CD1c-positive myeloid dendritic cell (primary cell): Measurements from ENCODE around the gene CLRN1.

Experiments used
- DNase-seq: peaks from one replicate; pipeline ENCODE4 v3.0.0-alpha.2; 2016; ENCODE audit errors: extremely low spot score

CLRN1 gene

DNA sequence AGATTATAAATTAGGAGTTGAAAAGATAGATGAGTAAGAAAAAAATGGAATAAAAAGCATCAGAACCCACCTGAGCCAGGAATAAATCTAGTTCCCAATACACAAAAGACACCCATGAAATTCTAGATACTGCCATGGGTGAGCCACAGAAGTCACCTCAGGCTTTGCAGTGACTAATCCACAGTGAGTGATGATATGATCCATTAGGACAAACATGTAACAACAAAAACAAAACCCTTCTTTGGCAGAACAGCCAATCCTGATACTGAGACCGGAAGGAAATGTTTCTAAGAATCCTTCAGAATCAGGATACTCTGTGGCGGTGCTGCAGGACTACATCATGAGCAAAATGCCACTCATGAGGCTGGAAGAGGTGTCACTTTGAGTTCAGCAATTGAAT, 52.3 kb downstream of the CLRN1 start:
- no peak for DNase-seq

DNA sequence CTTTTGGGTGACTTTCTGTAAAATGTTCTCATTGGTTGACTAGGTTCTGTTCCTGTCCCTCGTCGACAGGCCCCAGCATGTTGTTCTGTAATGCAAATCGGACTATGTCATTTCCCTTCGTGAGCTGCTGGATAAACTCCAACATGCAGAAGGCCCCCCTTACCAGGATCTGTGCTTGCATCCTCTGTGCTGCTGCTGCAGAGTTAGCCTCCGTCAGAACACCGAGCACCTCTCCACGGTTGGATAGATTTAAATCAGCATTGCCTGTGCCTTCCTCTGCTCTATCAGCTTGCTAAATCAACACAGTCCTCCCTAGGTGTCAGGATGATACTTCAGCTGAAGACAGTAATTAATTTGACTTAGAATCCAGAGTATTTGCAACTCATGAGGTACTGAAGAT, 54.6 kb downstream of the CLRN1 start:
- no peak for DNase-seq

DNA sequence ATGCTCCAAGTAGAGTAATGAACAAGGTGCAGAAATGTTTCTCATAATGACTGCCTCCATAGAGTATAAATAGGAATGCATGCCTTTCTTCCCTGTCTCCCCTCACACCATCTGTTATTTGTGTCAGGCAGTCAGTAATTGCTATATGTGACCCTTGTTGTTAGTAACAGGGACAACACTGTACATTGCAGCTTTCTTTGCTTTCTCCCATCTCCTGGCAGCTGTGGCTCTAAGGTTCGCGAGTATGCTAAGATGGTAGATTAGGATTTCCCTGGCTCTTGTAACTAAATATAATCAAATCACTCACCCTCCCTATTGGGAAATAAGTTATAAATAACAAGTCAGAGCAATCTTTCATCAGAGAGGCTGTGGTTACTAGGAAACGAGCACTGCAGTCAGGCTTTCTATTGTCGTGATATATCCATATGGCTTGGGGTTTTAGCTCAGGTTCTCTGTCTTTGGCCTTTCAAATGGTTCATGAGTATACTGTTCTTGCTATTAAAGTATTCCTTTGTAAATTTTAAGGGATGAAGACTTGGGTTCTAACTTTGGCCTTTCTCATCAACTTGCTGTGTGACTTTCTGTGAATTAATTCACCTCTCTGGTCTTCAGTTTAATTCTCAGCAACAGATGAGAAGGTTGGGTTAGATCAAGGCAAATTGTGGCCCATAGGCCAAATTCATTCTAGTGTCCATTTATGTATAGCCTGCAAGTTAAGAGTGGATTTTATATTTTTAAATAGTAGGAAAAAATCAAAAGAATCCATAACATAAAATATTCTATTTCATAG, 59.2 kb downstream of the CLRN1 start:
- no peak for DNase-seq

DNA sequence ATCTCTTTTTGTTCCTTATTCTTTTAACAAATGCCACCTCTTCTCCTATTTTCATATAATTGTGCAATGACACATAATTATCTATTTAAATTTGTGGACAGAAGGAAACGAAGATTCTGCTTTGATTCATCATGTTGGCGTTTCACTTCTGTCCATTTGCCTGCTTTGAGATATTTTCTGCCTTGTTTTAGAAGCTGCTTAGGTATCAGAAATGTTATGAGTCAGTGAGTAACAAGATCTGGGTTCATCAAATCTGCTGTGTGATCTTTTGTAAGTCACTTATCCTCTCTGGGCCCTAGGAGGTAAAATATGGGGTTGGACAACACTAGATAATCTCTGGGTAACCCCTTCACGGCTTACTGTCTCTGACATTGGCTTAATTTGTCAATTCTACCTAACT, 60.0 kb downstream of the CLRN1 start:
- DNase-seq: peak; percentile 23

DNA sequence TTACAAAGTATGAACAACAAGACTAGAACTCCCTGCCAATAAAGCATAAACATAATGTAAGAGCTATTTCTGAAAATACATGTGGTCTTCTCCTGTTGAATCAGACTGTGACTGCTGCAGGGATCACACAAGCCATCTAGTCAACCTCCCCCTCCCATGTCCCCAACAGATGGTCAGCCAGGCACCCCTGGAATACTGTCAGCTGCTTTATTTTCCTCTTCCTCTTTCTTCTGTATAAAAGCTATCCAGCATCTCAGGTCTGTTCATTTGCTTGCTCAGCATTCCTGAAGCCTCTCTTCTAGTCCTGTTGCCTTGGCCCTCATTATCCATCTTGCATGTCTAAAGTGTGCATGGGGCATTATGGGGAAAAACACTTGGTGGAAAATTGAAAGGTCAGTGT, 60.8 kb downstream of the CLRN1 start:
- DNase-seq: peak; percentile 4

DNA sequence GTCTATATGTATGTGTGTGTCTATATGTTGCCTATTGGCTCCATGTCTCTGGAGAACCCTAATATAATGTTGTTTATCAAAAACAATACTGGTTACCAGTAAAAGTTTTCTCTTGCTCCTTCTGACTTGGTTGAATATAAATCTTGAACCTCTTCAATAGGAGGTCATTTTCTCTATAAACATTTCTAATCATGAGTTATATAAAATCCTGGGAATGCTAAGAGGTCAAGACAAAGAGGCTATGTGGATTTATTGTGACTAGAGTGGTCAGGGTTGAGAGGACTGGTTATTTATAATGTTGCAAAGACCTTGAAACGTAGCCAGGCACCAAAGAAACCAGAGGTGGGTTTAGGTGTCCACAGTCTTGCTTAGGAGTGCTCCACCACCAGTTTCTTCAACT, 66.1 kb downstream of the CLRN1 start:
- DNase-seq: no peak

DNA sequence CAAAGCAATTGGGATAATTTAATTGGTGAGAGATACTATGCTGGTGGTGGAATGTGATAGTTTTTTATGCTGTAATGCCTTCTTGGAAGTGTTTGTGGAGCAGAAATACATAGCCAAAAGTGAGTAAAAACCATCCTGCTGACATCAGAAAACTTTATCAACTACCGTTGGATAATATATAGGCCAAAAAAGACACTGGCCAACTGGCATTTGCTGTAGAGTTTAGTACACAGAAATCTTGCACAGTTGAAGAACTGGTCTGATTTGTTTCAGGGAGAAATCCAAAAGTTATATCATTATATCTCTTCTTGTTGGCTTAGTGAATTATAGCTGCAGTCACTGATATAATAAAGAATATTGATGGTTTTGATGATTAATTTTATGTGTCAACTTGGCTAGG, 66.8 kb downstream of the CLRN1 start:
- DNase-seq: no peak

DNA sequence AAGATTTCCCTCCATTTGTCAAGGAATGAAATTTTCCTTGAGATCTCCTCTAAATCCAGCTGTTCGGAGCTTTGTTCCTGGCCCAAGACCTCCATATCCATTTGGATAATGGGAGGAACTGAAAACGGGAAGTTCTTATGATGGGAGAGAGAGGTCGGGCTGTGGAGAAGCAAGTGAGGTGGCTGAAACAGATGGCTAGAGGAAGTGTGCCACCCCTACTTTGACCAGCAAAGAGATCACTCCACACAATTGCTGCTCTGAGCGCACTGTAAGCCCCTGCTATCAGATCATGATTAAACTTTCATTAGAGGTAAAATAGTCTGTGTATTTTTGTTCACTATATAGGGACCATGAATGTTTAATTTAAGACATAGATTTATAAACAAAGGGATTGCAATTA, 67.2 kb downstream of the CLRN1 start, which contains the start of gene MINDY4B:
Gene MINDY4B, minus strand, starts transcription at position 101 of the 400 bp plus-strand sequence. Its CDS starts 0 bp downstream, at position 101.
- no peak for DNase-seq

DNA sequence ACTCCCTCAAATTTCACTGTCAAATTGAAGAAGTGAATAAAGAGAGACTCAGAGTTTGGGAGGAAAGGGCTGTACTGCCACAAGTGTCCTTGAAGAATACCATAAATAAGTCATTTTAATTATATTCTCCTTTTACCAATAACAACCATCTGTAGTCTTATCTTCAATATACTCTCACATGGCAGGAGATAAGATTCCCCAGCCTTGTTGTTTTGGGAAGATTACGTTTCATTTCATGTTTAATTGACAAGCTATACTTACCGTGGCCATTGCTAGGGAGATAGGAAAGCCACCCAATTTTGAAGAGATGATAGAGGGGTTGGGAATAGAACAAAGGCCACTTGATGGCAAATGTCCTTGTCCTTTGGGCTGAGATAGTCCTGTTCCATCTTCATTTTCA, 69.5 kb downstream of the CLRN1 start:
- DNase-seq: no peak

DNA sequence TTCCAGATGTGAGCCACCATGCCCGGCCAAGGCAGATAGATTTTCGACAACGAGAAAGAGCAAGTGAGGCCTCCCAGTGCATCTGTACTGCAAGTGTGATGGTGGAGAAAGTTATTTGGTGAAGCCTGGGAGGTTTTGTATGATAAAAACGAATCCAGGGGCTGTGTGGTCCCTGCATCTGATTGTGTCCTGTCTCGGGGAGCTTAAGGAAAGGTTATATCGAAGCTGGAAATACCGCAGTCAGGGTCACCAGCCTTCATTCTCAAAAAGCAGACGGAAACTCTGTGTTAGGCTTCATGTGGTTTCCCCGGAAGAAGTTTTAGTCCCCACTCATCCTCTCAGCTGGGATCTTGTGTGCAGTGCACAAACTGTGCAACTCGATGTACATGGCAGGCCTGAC, 70.7 kb downstream of the CLRN1 start:
- no peak for DNase-seq

DNA sequence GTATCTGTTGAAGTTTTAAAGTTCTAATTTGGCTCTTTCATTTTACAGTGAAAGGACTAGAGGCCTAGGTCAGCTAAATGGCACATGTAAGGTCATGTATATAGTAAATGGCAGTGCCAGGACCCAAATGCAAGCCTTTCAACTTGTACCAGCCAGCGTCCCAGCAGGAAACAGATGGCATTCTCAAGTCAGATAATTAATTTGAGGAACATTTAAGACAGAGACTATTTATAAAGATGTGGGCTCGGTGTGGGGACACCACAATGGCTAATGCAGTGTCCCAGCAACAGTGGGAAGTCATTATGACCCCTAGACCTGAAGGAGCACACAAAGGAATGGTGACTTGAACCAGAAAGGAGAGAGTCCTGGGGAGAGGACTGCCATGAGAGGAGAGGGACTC, 73.4 kb downstream of the CLRN1 start:
- no peak for DNase-seq

DNA sequence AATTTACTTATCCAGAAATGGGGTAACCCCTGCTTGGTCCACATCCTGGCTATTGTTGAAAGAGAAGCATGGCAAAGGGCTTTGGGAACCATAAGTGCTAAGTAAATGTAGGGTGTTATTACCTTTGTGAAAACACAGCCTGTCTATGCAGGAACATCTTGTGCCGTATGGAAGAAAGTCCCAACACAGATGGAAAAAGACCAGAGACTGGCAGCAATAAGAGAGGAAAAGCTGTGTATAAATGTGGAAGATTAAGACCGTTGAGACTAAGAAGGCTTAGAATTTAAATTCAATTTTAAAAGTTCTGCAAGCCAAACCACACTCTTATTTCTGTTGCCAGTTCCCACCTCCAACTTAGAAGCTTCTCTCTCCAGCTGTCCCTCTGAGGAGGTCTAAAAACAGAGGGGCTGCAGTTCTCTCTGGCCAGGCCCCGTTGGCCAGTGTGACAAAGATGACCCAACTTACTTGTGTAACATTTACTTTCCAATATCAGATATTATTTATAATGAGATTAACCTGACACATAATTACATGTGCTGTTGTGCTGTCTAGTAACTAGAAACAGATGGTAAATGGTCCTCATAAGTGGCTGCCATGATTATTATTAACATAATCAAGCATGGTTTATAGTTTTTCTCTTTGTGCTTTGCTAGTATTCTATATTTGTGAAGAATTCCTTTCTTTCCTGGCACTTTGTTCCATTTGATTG, 74.3 kb downstream of the CLRN1 start:
- DNase-seq: no peak

DNA sequence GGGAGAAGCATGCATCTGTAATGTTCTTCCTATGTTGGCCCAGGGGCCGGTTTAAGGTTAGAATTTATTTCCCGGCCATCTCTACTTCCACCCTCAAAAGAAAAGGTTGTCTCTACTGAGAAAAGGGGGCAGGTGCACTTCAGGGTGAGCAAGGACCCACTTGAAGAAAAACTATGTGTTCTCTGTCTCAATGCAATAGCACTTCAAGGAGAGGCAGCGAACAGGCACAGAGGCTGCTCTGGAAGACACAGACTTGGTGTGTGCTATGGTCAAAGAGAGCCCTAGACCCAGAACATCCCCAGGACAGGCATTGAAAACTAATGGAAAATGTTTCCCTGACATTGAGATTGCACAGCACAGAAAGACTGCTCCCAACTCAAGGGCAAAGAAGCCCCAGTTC, 74.9 kb downstream of the CLRN1 start:
- no peak for DNase-seq

DNA sequence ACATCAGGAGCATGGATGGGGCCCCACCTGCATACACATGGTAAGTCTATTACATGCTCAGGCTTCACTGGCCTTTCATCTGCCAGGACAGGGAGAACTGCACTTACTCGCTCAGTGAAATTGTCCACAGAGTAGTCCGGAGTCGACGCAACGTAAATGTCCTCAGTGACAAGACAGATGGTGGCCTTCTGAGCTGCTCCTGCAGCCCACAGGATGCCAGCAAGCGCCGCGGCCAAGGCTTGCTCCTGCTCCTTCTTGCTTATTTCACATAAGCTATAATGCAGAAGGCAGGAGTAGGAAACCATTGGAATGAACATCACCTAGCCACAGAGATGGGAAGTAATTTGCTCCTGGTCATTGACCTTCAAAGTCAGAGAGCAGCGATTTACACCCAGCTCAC, 81.7 kb downstream of the CLRN1 start:
- DNase-seq: no peak

DNA sequence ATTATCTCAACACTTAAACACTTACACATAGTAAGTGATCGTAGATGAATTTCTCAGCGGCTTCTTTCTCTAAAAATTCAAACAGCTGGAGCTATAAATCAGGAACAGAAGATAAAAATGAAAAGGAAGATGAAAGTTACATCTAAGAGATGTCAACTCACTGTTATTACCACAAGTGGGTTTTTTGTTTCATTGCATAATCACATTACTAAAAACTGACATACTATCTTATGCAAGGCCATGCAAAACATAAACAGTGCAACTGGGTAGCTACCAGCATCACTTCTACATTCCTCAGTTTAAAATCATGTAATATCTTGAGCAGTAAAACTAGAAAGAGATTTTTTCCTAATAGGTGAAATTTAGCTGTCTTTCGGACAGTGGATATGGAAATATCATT, 82.2 kb downstream of the CLRN1 start:
- peak; percentile 67 for DNase-seq

DNA sequence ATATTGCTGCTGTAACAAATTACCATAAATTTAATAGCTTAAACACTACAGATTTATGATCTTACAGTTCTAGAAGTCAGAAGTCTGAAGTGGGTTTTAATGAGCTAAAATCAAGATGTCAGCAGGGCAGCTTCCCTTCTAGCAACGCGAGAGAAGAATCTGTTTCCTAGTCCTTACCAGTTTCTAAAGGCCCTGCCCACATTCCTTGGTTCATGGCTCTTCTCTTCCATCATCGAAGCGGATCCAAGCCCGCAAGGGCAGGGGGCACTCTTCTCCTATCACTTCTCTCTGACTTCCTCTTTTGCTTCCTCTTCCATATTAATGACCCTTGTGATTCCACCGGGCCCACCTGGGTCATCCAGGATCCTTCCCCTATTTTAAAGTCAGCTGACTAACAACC, 83.4 kb downstream of the CLRN1 start:
- peak; percentile 42 for DNase-seq

DNA sequence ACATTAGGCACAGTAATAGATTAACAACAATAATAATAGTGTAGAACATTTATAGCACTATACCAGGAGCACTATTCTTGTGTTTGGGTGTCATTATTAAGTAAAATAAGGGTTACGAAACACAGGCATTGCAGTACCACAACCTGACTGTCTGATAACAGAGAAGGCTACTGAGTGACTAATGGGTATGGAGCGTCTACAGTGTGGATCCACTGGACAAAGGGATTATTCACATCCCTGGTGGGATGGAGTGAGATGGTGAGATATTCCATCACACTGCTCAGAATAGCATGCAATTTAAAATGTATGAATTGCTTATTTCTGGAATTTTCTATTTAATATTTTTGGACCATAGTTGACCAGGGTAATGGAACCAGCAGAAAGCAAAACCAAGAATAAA, 85.5 kb downstream of the CLRN1 start:
- DNase-seq: no peak

DNA sequence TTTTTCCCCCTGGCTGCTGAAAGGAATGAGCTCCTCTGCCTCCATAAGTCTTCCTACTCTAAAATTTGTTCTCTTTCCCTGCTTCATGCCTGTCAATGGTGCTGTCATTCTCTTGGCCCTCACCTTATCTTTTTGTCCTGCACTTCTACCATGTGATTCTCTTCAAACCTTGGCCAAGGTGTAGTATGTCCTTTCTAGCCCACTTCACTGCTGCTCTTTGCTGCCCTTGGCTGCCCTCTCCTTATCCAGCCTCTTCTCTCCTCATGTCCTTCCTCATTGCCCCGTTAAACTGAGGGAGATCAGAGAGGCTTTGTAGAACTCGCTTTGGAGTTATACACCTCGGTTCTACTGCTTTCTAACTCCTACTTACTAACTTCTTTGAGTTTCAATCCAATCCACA, 87.0 kb downstream of the CLRN1 start:
- no peak for DNase-seq

DNA sequence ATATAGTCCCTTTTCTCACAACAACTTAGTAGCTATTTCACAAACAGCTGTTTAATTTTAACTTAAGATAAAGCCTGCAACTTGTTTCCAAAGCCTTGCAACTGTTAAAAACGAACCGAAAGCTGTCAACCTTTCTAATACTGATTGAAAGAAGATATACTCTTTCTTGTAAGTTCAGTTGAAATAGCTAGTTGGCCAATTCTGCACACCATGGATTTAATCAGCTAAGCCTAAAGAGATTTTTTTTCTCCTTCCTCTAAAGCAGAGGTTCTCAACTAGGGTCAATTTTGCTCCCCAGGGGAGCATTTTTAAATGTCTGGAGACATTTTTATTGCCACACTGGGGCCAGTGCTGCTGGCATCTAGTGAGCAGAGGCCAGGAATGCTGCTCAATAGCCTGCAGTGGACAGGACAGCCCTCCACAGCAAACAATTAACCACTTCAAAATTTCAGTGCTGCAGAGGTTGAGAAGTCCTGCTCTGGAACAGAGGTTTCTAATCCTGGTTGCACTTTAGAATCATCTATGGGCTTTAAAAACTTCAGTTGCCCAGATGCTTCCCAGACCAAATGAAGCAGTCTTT, 93.4 kb downstream of the CLRN1 start:
- DNase-seq: no peak

DNA sequence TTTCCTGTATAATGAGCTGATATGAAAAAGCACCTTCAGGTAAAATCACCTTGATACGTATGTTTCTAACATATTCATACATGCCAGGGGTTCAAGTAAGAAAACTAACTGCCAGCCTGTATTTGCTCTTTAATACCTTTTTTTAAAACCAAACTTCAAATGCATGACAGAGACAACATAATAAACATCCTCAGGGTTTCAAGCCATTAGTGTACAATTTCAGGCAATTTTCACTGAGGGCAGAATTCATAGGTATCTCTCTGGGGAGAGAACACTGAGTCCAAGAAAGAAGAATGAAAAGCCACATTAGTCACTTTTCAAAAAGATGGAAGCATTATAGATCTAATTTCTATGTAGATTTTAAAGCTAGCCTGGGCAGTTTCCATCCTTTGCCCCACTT, 94.2 kb downstream of the CLRN1 start:
- DNase-seq: no peak

DNA sequence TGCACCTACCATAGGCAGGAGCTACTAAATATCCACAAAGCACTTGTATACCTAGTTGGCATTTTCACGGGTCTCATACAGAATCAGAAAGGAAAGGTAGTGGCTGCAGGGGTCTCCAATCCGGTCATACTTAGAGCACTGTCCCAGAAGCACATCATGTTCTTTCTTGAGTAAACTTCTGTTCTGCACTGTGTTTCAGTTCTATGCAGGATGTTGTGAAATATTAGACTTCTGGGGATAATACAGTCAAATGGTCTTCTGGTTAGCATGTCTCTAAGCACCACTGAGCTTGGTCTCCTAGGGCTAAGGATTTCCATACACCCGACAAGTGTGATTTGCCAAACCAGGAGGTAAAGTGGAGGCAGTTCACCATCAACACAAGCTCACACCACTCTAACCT, 95.2 kb downstream of the CLRN1 start:
- no peak for DNase-seq

DNA sequence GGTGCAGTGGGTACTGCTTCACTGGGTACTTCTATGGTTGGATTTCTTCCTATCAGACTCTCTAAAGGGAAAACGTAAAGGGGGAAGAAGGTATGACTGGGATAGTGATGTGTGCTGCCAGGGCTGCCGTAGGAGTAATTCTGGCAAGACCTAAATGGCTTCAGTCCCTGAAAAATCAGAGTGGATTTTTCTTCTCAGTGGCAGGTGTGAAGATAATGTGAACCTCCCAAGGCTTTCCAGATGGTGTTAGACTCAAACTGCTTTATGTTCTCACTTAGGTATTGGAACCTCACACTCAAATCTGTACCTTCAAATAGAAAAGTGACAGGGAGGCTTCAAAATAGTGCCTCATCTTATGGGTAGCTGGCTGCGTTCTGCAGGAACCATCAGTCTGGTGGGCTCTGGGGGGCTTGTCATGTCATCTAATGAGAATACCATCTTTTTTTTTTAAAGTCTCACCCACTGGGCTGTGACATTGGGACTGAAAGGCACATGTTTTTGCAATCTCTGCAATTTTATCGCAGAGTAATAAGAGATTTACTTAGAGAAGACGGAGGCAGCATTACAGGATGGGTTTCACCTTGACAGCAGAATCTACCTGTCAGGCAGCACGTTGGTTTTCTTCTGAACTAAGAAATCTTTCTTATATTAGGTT, 95.8 kb downstream of the CLRN1 start:
- DNase-seq: no peak
